Activated CD4-positive, alpha-beta T cell treated with anti-CD3 and anti-CD28 coated beads, Interleukin-2, amount 10 ng/mL, durations not matched to agents 24 days and 14 days (primary cell): ENCODE measurements around the gene STAT3. TPM values are rescaled to one million over a fixed set of nuclear protein-coding genes. Genes with fewer than 3 reads are reported as not detected.
"Not testable (repeated sequence)": the region's sequence is repeated elsewhere in the genome, so short reads cannot be mapped to it uniquely, and the experiment has no call there.

Experiments used
- DNase-seq: peaks from one replicate; pipeline ENCODE4 v3.0.0; 2022
- H3K27ac Mint-ChIP-seq: one replicate; pipeline ENCODE4 v1.8.0; 2022; ENCODE audit warnings: mild to moderate bottlenecking, mixed read lengths
- H3K27me3 Mint-ChIP-seq: one replicate; pipeline ENCODE4 v1.8.0; 2022; ENCODE audit warnings: mixed read lengths
- H3K36me3 Mint-ChIP-seq: one replicate; pipeline ENCODE4 v1.8.0; 2022; ENCODE audit warnings: low read depth, mild to moderate bottlenecking, mixed read lengths
- H3K4me1 Mint-ChIP-seq: one replicate; pipeline ENCODE4 v1.8.0; 2021; ENCODE audit warnings: mixed read lengths
- H3K4me3 Mint-ChIP-seq: one replicate; pipeline ENCODE4 v1.8.0; 2022; ENCODE audit warnings: mild to moderate bottlenecking, moderate library complexity, mixed read lengths
- H3K9me3 Mint-ChIP-seq: one replicate; pipeline ENCODE4 v1.8.0; 2021; ENCODE audit warnings: mixed read lengths
- intact Hi-C: fragments of 100-400 bp; cut with micrococcal nuclease; formaldehyde crosslinking; loops from one replicate; pipeline ENCODE4 v1.15.1; 2023
- total RNA-seq: library from RNA; stranded (reverse); gene quantifications from 2 replicates; pipeline ENCODE4 v1.2.3, GENCODE V29; 2022

The STAT3 gene
- total RNA-seq, 1 donor from 2014 or later = 252 TPM

DNA sequence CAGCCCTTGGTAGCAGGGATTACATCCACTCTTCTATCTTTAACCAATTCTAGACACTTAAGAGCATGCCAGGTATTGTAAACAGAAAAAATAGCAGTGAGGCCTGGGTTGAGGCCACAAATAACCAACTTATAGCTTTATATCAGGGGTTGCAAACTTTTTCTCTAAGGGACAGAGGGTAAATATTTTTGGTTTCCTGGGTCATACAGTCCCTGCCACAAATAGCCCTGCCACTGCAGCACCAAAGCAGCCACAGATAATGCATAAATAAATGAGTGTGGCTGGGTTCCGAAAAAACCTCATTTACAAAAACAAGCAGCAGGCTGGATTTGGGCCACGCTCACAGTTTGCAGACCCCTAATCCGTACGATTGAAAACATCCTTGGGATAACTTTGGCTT, 46.7 kb downstream of the STAT3 start:
- intact Hi-C loops = loop anchor here (1.0 to 5.0 kb wide), 3 partner anchors 20 to 116 kb away; partner anchors contain the start of genes ATP6V0A1 and STAT3
- H3K4me1 Mint-ChIP-seq = peaks cover 54% of the 10 kb centered on the region
- H3K27ac Mint-ChIP-seq = peak overlapping the region; percentile 99
- H3K4me3 Mint-ChIP-seq = peak overlapping the region; percentile 75
- H3K36me3 Mint-ChIP-seq = peaks cover 78% of the 10 kb centered on the region
- no peaks in the 10 kb centered on the region for H3K27me3 Mint-ChIP-seq
- H3K9me3 Mint-ChIP-seq = no peaks in the 10 kb centered on the region
- DNase-seq = no peak

DNA sequence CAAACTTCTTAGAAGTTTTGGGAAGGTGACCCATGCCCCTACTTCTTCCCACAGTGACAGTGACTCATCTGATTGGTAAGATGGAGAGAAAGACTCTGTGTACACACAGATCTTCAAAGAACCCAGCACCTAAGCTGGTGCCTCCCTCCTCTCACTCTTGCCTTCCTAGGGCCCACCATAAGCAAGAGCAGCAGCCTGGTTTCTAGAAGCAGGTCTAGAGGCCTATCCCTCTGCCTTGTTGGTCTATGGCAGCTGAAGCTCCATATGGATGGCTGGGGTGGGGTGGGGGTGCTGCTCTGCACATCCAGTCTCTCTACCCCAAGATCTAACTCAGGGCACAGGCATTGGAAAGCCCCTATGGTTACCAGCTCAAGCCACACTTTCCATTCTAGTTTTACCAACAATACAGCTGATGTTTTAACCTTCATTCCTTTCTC, 47.5 kb downstream of the STAT3 start:
- Mint-ChIP-seq H3K9me3 (no peaks in the 10 kb centered on the region), H3K27ac (peak overlapping the region; percentile 99), H3K4me1 (peaks cover 55% of the 10 kb centered on the region), H3K27me3 (no peaks in the 10 kb centered on the region), H3K4me3 (peak overlapping the region; percentile 75), H3K36me3 (peaks cover 74% of the 10 kb centered on the region)
- intact Hi-C loops = loop anchor here (1.0 to 5.0 kb wide), 3 partner anchors 21 to 117 kb away; partner anchors contain the start of genes ATP6V0A1 and STAT3
- DNase-seq = peak; percentile 85

DNA sequence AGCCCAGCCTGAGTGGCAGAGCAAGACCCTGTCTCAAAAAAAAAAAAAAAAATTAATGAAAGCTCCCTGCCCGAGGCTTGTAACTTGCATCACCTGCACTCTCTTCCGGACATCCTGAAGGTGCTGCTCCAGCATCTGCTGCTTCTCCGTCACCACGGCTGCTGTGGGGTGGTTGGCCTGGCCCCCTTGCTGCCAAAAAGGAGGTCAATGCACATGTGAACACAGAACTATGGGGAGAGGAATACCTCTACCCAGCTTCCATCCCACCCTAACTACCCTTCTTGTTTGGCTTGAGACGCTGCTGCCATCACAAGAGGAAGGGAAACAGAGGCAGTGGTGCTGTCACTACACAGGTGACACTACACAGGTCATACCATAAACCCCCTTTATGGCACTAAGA, 49.0 kb downstream of the STAT3 start:
- Mint-ChIP-seq H3K4me1 (peaks cover 65% of the 10 kb centered on the region), H3K36me3 (peaks cover 75% of the 10 kb centered on the region), H3K4me3 (peak overlapping the region; percentile 51), H3K27ac (peak overlapping the region; percentile 99), H3K9me3 (no peaks in the 10 kb centered on the region), H3K27me3 (no peaks in the 10 kb centered on the region)
- intact Hi-C loops = no loop called here
- DNase-seq = peak; percentile 63

DNA sequence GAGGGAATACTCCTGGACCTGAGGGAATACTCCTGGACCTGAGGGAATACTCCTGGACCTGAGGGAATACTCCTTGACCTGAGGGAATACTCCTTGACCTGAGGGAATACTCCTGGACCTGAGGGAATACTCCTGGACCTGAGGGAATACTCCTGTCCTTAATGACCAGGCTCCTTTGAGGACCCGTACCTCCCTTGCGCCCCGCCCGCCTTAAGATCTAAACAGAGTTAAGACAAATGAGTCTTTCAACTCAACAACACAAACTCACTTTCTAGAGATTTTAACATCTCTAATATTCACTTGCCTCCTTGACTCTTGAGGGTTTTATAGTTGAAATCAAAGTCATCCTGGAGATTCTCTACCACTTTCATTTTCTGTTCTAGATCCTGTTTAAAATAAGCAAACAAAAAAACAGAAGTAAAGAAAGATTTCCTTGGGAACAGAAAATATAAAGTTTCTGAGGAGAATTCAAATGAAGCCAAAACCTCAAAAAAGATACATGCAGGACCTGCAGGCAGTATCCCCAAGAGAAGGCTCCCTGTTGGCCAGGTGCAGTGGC, 49.7 kb downstream of the STAT3 start:
- Mint-ChIP-seq H3K27me3 (no peaks in the 10 kb centered on the region), H3K4me1 (peaks cover 65% of the 10 kb centered on the region), H3K27ac (peak overlapping the region; percentile 94), H3K9me3 (no peaks in the 10 kb centered on the region), H3K4me3 (peak overlapping the region; percentile 76), H3K36me3 (peaks cover 72% of the 10 kb centered on the region)
- peak; percentile 76 for DNase-seq
- intact Hi-C loops = no loop called here

DNA sequence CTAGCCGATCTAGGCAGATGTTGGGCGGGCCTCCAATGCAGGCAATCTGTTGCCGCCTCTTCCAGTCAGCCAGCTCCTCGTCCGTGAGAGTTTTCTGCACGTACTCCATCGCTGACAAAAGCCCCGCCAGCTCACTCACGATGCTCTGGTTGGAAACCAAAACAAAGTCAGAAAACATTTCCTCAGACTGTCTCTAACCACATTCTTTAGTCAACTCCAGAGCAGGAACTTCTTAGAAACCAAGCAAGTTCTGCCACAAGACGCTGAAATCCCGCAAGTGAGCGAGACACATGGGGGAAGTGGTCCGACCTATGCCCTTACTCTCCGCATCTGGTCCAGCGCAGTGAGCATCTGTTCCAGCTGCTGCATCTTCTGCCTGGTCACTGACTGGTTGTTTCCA, 50.8 kb downstream of the STAT3 start:
- Mint-ChIP-seq H3K36me3 (peaks cover 71% of the 10 kb centered on the region), H3K27ac (peak overlapping the region; percentile 93)
- intact Hi-C loops = loop anchor here (1.0 to 2.0 kb wide), 4 partner anchors 15 to 68 kb away; partner anchors contain the start of gene STAT3

DNA sequence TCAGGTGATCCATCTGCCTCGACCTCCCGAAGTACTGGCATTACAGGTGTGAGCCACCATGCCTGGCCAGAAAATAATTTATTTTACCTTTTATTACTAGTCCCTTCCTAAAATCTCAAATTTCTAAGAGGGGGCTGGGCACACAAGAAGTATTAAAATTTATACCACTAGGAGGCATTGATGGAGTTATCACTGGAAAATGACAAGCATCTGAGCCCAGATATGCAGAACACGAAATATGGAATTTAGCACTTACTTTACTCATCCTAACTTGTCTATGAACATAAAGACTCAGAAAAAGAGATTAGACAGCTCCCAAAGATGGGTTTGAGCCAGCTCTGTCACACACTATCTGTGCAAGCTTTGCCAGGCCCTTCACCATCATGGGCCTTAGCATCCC, 53.6 kb downstream of the STAT3 start:
- peak overlapping the region; percentile 80 for H3K27ac Mint-ChIP-seq
- H3K4me1 Mint-ChIP-seq = peaks cover 48% of the 10 kb centered on the region
- no peak for DNase-seq
- H3K9me3 Mint-ChIP-seq = no peaks in the 10 kb centered on the region
- no peaks in the 10 kb centered on the region for H3K27me3 Mint-ChIP-seq
- peaks cover 71% of the 10 kb centered on the region for H3K36me3 Mint-ChIP-seq
- no peak overlapping the region for H3K4me3 Mint-ChIP-seq
- intact Hi-C loops = no loop called here

More for the DNA sequence above, 50.8 kb downstream of the STAT3 start:
- Mint-ChIP-seq H3K27me3 (no peaks in the 10 kb centered on the region), H3K4me1 (peaks cover 65% of the 10 kb centered on the region), H3K9me3 (no peaks in the 10 kb centered on the region), H3K4me3 (peak overlapping the region; percentile 67)
- peak; percentile 95 for DNase-seq

DNA sequence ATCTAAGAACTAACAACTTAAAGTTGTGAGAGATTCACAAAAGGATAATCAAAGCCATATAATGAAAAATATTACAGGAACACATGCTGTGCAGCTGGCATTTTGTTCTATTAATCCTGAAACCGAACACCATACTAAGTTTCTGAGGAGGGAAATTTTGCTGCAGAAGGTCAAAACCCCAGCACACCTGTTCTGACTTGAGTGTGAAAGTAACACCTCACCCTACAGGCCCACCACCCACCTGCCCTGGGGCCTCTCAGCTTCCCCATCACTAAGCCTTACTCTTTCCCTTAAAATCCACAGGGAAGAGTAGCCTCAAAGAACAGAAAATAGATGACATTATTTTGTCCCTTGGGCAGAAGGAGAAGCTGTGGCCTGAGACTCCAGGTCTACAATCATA, 55.2 kb downstream of the STAT3 start:
- peak overlapping the region; percentile 19 for H3K4me3 Mint-ChIP-seq
- intact Hi-C loops = no loop called here
- H3K27me3 Mint-ChIP-seq = no peaks in the 10 kb centered on the region
- no peak for DNase-seq
- H3K9me3 Mint-ChIP-seq = no peaks in the 10 kb centered on the region
- peaks cover 36% of the 10 kb centered on the region for H3K4me1 Mint-ChIP-seq
- peaks cover 72% of the 10 kb centered on the region for H3K36me3 Mint-ChIP-seq
- H3K27ac Mint-ChIP-seq = peak overlapping the region; percentile 72

DNA sequence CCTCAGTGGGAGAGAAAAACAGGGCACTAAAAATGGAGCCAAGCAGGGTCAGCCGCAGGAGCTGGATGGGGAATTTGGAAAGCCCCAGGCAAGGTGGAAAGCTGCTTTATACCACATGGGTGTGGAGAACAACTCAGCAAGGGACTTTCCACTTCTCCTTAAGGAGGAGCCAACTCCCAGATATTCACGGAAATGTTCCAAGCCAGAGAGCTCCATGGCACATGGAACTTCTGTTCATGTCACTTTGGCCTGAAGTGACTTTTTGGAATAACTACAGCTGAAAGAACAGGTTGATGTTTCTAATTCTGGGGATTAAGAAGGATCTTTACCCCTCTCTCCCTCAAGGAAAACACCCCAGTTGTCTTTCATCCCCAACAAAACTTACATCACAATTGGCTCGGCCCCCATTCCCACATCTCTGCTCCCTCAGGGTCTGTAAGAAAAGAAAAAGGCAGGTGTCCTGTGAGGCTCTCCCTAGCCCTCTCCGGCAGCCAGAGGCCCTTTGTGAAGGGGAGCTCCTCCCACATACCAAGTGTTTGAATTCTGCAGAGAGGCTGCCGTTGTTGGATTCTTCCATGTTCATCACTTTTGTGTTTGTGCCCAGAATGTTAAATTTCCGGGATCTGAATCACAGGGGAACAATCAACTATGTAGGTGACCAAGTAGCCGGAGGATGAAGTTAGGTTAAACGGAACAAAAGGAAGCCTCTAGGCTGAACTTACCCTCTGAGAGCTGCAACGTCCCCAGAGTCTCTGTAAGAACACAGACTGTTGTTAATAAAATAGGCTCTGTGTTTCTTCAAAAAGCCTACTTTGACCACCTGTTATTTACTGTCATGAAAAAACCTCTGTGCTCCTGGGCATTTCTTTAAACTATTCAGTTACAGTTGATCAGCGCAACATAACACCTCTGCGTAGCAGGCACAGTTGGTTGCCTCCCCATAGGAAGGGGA, 58.9 kb downstream of the STAT3 start:
- no peak overlapping the region for H3K4me3 Mint-ChIP-seq
- H3K4me1 Mint-ChIP-seq = peaks cover 16% of the 10 kb centered on the region
- peaks cover 69% of the 10 kb centered on the region for H3K36me3 Mint-ChIP-seq
- no peak for DNase-seq
- no peaks in the 10 kb centered on the region for H3K27me3 Mint-ChIP-seq
- no peaks in the 10 kb centered on the region for H3K9me3 Mint-ChIP-seq
- no peak overlapping the region for H3K27ac Mint-ChIP-seq
- intact Hi-C loops = no loop called here

DNA sequence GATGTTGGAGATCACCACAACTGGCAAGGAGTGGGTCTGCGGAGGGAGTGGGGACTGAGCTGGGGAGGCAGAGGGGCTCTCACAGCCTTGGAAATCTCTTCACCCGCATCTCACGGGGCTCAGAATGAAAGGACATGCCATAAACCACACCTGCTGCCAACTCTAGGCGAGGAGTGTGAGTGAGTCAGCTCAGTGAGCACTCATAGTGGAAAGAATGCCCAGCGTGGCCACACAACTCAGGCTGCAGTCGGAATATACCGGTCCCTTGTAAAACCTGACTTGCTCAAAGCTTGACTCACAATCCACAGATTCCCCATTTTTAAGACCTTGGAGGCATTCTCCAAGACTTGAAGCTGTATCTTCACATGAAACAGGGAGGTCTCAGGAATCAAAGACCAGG, 63.2 kb downstream of the STAT3 start:
- no peak overlapping the region for H3K27ac Mint-ChIP-seq
- peaks cover 32% of the 10 kb centered on the region for H3K4me1 Mint-ChIP-seq
- H3K27me3 Mint-ChIP-seq = no peaks in the 10 kb centered on the region
- peaks cover 77% of the 10 kb centered on the region for H3K36me3 Mint-ChIP-seq
- no peak overlapping the region for H3K4me3 Mint-ChIP-seq
- DNase-seq = no peak
- intact Hi-C loops = no loop called here
- H3K9me3 Mint-ChIP-seq = no peaks in the 10 kb centered on the region

DNA sequence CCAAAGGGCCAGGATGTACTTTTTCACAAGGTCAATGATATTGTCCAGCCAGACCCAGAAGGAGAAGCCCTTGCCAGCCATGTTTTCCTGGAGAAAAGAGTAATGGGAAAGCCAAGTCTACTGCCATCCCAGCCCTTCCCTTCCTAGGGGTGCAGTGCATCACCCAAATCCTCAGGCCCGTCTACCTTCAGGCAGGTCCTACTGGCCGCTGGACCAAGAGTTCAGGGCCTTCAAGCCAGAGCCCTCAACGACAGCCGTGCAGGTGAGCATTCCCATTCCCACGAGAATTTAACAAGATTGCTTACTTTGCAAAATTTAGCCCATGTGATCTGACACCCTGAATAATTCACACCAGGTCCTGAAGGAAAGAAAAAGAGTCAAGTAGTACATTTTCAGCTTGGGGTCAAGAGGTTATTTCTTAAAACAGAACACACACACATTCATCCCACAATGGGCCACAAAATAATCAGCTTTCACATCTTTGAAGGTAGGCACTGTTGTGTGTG, 64.9 kb downstream of the STAT3 start:
- H3K4me3 Mint-ChIP-seq = peak overlapping the region; percentile 39
- no peaks in the 10 kb centered on the region for H3K9me3 Mint-ChIP-seq
- H3K27ac Mint-ChIP-seq = peak overlapping the region; percentile 73
- peaks cover 75% of the 10 kb centered on the region for H3K36me3 Mint-ChIP-seq
- H3K4me1 Mint-ChIP-seq = peaks cover 41% of the 10 kb centered on the region
- intact Hi-C loops = loop anchor here (1.0 to 2.0 kb wide), 2 partner anchors 13 to 64 kb away; no protein-coding TSS in a partner anchor
- DNase-seq = peak; percentile 64
- H3K27me3 Mint-ChIP-seq = no peaks in the 10 kb centered on the region

DNA sequence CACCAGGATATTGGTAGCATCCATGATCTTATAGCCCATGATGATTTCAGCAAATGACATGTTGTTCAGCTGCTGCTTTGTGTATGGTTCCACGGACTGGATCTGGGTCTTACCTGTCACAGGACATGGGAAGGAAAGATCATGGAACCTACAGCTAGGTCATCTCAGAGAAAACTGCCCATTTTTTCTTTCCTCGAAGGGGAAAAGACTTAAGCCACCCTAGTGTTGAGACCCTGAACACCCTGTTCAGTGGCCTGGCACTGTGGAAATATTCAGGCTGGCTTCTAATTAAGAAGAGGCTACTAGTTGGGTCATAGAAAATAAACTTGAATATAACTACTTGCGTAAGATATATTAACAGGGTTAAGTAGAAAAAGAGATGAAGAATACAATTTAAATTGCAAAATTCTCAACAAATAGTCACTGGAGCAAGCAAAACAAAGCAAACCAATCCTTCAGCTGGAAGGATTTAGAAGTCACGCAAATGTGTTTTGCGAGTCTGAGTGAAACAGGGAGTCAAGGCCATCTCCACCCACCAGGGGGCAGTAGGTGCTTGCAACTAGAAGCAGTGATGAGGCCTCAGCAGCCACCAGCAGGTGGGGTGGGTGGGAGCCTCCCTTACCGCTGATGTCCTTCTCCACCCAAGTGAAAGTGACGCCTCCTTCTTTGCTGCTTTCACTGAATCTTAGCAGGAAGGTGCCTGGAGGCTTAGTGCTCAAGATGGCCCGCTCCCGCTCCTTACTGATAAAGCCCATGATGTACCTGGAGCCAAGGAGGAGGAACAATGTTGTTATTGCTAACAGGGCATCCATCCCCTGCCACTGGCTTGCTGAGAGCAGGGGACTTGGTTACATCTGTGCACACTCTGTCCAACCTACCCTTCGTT, 65.6 kb downstream of the STAT3 start:
- H3K4me3 Mint-ChIP-seq = peak overlapping the region; percentile 39
- H3K36me3 Mint-ChIP-seq = peaks cover 80% of the 10 kb centered on the region
- H3K9me3 Mint-ChIP-seq = no peaks in the 10 kb centered on the region
- H3K27me3 Mint-ChIP-seq = no peaks in the 10 kb centered on the region
- peak; percentile 98 for DNase-seq
- H3K4me1 Mint-ChIP-seq = peaks cover 41% of the 10 kb centered on the region
- intact Hi-C loops = loop anchor here (1.0 to 2.0 kb wide), 4 partner anchors 8 to 84 kb away; no protein-coding TSS in a partner anchor
- H3K27ac Mint-ChIP-seq = peak overlapping the region; percentile 73

DNA sequence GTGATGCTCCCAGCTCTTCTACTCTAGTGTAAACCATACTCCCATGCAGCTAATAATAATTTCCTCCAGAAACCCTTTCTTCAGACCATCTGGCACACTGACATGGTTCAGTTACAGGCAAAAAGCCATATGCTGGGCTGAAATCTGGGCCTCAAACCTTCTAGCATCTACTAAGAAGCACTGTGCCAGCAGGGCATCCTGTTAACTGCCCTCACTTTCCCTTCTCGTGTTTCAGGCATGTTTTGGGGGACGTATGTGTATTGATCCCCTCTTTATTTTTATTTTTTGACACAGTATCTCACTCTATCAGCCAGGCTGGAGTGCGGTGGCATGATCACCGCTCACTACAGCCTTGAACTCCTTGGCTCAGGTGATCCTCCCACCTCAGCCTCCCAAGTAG, 66.7 kb downstream of the STAT3 start:
- Mint-ChIP-seq H3K36me3 (peaks cover 79% of the 10 kb centered on the region), H3K4me3 (peak overlapping the region; percentile 17), H3K9me3 (no peaks in the 10 kb centered on the region), H3K4me1 (peaks cover 46% of the 10 kb centered on the region), H3K27ac (peak overlapping the region; percentile 69), H3K27me3 (no peaks in the 10 kb centered on the region)
- intact Hi-C loops = no loop called here
- DNase-seq = no peak

DNA sequence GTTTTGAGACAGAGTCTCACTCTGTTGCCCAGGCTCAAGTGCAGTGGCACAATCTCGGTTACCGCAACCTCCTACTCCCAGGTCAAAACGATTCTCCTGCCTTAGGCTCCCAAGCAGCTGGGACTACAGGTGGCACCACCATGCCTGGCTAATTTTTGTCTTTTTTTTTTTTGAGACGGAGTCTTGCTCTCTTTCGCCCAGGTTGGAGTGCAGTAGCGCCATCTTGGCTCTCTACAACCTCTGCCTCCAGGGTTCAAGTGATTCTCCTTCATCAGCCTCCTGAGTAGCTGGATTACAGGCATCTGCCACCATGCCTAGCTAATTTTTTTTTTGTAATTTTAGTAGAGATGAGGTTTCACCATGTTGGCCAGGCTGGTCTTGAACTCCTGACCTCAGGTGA, 70.3 kb downstream of the STAT3 start:
- H3K4me3 Mint-ChIP-seq, intact Hi-C loops, H3K9me3 Mint-ChIP-seq, DNase-seq, H3K27me3 Mint-ChIP-seq, H3K27ac Mint-ChIP-seq: not testable (repeated sequence)
- peaks cover 76% of the 10 kb centered on the region for H3K36me3 Mint-ChIP-seq
- peaks cover 59% of the 10 kb centered on the region for H3K4me1 Mint-ChIP-seq
